SH-SY5Y (cell line): ENCODE measurements around the gene HYI.

ENCODE experiments used
- GATA2 ChIP-seq: IDR thresholded peaks from 2 replicates; pipeline ENCODE4 v1.6.1; 2011; ENCODE audit warnings: mild to moderate bottlenecking, low read depth, low read length
- GATA3 ChIP-seq: IDR thresholded peaks from 2 replicates; pipeline ENCODE4 v1.6.1; 2011; ENCODE audit warnings: low read depth, mild to moderate bottlenecking, low read length, moderate library complexity

GRCh38 chr1:43442756-43443155 lies 11.0 kb downstream of the HYI start:
- TF ChIP-seq GATA2 (no peak), GATA3 (no peak)
